Gastrocnemius medialis (tissue), 4 donors: ENCODE measurements around the gene RARRES2. TPM values are rescaled to one million over a fixed set of nuclear protein-coding genes. Genes with fewer than 3 reads are reported as not detected.
"Not testable (repeated sequence)": the region's sequence is repeated elsewhere in the genome, so short reads cannot be mapped to it uniquely, and the experiment has no call there.

Experiments used
- ATAC-seq, 2 donors: fragments of 150-250 bp; one replicate each; pipeline ENCODE4 v1.9.1; 2016
- DNase-seq, 2 donors: peaks; one replicate each; pipeline ENCODE4 v3.0.0-alpha.2; 2019
- H3K27ac ChIP-seq, 4 donors: fragments of 200-600 bp; sonication (generic); 1 replicate in 1 of 4; 2 replicates in 3 of 4; pipeline ENCODE4 v1.5.1; 2016 to 2018; ENCODE audit warnings: mild to moderate bottlenecking in 2 of 4, moderate library complexity in 1 of 4
- H3K27me3 ChIP-seq, 3 donors: fragments of 200-600 bp; sonication (generic) in 2 of 3; 1 replicate in 1 of 3; 2 replicates in 2 of 3; pipeline versions ENCODE4 v1.5.1 to v1.6.0; 2016 to 2019; ENCODE audit warnings: mild to moderate bottlenecking in 1 of 3, moderate library complexity in 1 of 3
- H3K36me3 ChIP-seq, 2 donors: fragments of 200-600 bp; sonication (generic) in 1 of 2; one replicate each; pipeline ENCODE4 v1.5.1; 2017 to 2018
- H3K4me1 ChIP-seq, 2 donors: fragments of 200-600 bp; sonication (generic) in 1 of 2; one replicate each; pipeline ENCODE4 v1.5.1; 2016 to 2017; ENCODE audit warnings: mild to moderate bottlenecking in 2 of 2
- H3K4me3 ChIP-seq, 4 donors: fragments of 200-600 bp; sonication (generic) in 3 of 4; 1 replicate in 1 of 4; 2 replicates in 3 of 4; pipeline ENCODE4 v1.5.1; 2016 to 2019; ENCODE audit warnings: mild to moderate bottlenecking in 2 of 4
- H3K9me3 ChIP-seq, 3 donors: fragments of 200-600 bp; sonication (generic) in 2 of 3; 1 replicate in 1 of 3; 2 replicates in 2 of 3; pipeline ENCODE4 v1.5.1; 2016 to 2019
- POLR2A ChIP-seq, 2 donors: fragments of 450-650 bp; IDR thresholded peaks; one replicate each; pipeline ENCODE4 v1.6.1; 2017; ENCODE audit warnings: antibody characterized with exemption in 2 of 2, mild to moderate bottlenecking in 2 of 2, moderate library complexity in 2 of 2
- in situ Hi-C, 4 donors: fragments of 200-750 bp; cut with MboI; loops; one replicate each; pipeline versions ENCODE4 v1.15.0 to v1.8.0; 2017; ENCODE audit warnings: low sequenced_read_pairs in 4 of 4
- intact Hi-C: fragments of 100-400 bp; cut with DNase I; formaldehyde crosslinking; loops from one replicate; pipeline ENCODE4 v1.15.1; 2023; ENCODE audit warnings: low total_unique reads
- total RNA-seq, 4 donors: library from RNA; depleted of rRNA; stranded (reverse); fragments of >200 nt; gene quantifications; one replicate each; pipeline versions ENCODE4 v1.1.0 to v1.2.3, GENCODE V29; 2016
- TF ChIP-seq, protein P1 (sequence below), 5 experiments: fragments of 450-650 bp in 3 of 5; fragments of 200-600 bp in 2 of 5; sonication (generic) in 2 of 5; IDR thresholded peaks in 4 of 5; conservative IDR thresholded peaks in 1 of 5; 1 replicate in 4 of 5; 2 replicates in 1 of 5; pipeline ENCODE4 v1.5.1; 2016 to 2019; ENCODE audit warnings: antibody characterized with exemption in 5 of 5, mild to moderate bottlenecking in 3 of 5, moderate library complexity in 3 of 5

The RARRES2 gene
- total RNA-seq, 4 donors from 2014 or later = 4.7 to 14.3 (median 6.5) TPM

DNA sequence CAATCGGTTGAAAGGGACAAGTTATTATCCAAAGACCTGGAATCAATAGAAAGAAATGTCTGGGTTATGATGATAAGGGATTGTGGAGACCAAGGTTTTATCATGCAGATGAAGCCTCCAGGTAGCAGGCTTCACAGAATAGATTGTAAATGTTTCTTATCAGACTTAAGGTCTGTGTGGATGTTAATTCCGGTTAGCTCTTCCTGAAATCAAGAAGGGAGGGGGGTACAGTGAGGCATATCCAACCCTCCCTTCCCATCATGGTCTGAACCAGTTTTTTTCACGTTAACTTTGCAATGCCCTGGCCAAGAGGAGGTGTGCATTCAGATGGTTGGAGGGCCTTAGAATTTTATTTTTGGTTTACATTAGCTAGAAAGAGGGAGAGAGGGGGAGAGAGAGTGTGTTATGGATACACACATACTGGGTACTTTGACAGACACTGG is 28.0 kb downstream of the RARRES2 start:
- in situ Hi-C loops = no loop called here
- H3K4me1 ChIP-seq = no peaks in the 10 kb centered on the region
- DNase-seq (no peak), ATAC-seq (no peak)
- no peaks in the 10 kb centered on the region for H3K9me3 ChIP-seq
- intact Hi-C loops = no loop called here
- no peak overlapping the region for H3K4me3 ChIP-seq
- H3K36me3 ChIP-seq = no peaks in the 10 kb centered on the region
- H3K27ac ChIP-seq = no peak overlapping the region
- TF ChIP-seq, protein P1, sequence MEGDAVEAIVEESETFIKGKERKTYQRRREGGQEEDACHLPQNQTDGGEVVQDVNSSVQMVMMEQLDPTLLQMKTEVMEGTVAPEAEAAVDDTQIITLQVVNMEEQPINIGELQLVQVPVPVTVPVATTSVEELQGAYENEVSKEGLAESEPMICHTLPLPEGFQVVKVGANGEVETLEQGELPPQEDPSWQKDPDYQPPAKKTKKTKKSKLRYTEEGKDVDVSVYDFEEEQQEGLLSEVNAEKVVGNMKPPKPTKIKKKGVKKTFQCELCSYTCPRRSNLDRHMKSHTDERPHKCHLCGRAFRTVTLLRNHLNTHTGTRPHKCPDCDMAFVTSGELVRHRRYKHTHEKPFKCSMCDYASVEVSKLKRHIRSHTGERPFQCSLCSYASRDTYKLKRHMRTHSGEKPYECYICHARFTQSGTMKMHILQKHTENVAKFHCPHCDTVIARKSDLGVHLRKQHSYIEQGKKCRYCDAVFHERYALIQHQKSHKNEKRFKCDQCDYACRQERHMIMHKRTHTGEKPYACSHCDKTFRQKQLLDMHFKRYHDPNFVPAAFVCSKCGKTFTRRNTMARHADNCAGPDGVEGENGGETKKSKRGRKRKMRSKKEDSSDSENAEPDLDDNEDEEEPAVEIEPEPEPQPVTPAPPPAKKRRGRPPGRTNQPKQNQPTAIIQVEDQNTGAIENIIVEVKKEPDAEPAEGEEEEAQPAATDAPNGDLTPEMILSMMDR (IDR thresholded peaks at IDR 0.05 in 4 of 5, conservative IDR thresholded peaks at IDR 0.05 in 1 of 5) = no peak
- TF ChIP-seq POLR2A (IDR thresholded peaks at IDR 0.05) = no peak
- no peaks in the 10 kb centered on the region for H3K27me3 ChIP-seq

DNA sequence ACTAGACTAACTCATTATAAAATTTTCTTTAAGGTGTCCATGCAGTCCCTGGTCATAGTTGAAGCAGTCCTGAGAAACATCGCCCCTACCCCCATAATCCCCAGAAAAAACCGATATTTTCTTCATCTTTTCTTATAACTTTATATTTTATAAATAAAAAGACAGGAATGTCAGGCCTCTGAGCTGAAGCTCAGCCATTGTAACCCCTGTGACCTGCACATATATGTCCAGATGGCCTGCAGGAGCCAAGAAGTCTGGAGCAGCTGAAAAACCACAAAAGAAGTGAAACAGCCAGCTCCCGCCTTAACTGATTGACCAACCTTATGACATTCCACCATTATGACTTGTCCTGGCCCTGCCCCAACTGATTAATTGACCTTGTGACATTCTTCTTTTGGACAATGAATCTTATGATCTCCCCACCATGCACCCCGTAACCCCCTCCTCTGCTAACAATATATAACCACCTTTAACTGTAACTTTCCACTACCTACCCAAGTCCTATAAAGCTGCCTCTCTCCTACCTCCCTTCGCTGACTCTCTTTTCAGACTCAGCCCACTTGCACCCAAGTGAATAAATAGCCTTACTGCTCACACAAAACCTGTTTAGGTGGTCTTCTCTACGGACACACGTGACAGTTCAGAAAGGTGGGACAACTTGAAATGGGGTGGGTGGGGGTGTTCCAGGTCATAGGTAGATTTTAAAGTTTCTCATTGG is 28.6 kb downstream of the RARRES2 start:
- H3K4me1 ChIP-seq, H3K9me3 ChIP-seq, ATAC-seq, H3K27ac ChIP-seq, H3K36me3 ChIP-seq, in situ Hi-C loops, intact Hi-C loops, H3K27me3 ChIP-seq, DNase-seq, H3K4me3 ChIP-seq: not testable (repeated sequence)

DNA sequence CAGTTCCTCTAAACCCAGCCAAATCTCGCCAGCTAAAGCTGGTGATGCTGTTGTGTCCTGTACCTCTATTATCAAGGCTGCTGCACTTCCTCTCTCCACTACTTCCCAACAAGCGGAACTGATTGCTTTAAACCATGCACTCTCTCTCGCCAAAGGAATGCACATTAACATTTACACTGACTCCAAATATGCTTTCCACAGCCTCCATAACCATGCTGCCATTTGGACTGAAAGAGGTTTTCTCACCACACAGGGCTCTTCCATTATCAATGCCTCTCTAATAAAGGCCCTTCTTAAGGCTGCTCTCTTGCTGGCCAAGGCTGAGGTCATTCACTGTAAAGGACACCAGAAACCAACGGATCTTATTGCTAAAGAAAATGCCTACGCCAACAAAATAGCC is 29.7 kb downstream of the RARRES2 start:
- in situ Hi-C loops = no loop called here

DNA sequence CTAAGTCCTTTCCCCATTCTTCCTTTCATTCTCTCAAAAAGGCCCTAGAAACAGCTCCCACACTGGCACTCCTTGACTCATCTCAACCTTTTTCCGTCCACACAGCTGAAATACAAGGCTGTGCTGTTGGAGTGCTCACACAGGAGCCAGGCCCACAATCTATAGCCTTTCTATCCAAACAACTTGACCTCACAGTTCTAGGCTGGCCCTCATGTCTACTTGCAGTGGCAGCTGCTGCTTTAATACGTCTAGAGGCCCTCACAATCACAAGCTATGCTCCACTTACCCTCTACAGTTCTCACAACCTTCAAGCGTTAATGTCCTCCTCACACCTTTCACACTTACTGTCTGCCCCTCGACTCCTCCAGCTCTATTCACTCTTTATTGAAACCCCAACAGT is 30.3 kb downstream of the RARRES2 start:
- TF ChIP-seq, protein P1 (IDR thresholded peaks at IDR 0.05 in 4 of 5, conservative IDR thresholded peaks at IDR 0.05 in 1 of 5) = no peak
- no peak for TF ChIP-seq POLR2A (IDR thresholded peaks at IDR 0.05)

More for the DNA sequence above, 29.7 kb downstream of the RARRES2 start:
- Histone ChIP-seq H3K4me1 (no peaks in the 10 kb centered on the region), H3K36me3 (no peaks in the 10 kb centered on the region), H3K27ac (no peak overlapping the region), H3K9me3 (no peaks in the 10 kb centered on the region), H3K27me3 (no peaks in the 10 kb centered on the region), H3K4me3 (no peak overlapping the region)
- TF ChIP-seq, protein P1 (IDR thresholded peaks at IDR 0.05 in 4 of 5, conservative IDR thresholded peaks at IDR 0.05 in 1 of 5) = no peak
- no peak for TF ChIP-seq POLR2A (IDR thresholded peaks at IDR 0.05)
- ATAC-seq = no peak
- intact Hi-C loops = no loop called here
- no peak for DNase-seq

DNA sequence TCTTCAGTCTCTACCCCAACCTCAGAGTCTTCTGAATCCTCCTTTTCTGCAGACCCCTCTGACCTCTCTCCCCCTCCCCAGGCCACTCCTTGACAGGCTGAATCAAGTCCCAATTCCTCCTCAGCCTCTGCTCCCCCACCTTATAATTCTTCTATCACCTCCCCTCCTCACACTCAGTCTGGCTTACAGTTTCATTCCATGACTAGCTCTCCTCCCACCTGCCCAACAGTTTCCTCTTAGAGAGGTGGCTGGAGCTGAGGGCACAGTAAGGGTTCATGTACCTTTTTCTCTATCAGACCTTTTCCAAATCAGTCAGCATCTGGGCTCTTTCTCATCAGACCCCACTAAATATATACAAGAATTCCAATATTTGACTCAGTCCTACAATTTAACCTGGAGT is 32.9 kb downstream of the RARRES2 start:
- TF ChIP-seq POLR2A (IDR thresholded peaks at IDR 0.05) = no peak
- TF ChIP-seq, protein P1 (IDR thresholded peaks at IDR 0.05 in 4 of 5, conservative IDR thresholded peaks at IDR 0.05 in 1 of 5) = no peak
- Histone ChIP-seq H3K4me1 (no peaks in the 10 kb centered on the region), H3K9me3 (no peaks in the 10 kb centered on the region), H3K27me3 (no peaks in the 10 kb centered on the region), H3K4me3 (no peak overlapping the region), H3K27ac (no peak overlapping the region), H3K36me3 (no peaks in the 10 kb centered on the region)
- in situ Hi-C loops (no loop called here), intact Hi-C loops (no loop called here)
- ATAC-seq (no peak), DNase-seq (no peak)

More for the DNA sequence above, 30.3 kb downstream of the RARRES2 start:
- no peak for DNase-seq
- no peak for ATAC-seq
- in situ Hi-C loops (no loop called here), intact Hi-C loops (no loop called here)
- Histone ChIP-seq H3K27me3 (no peaks in the 10 kb centered on the region), H3K27ac (no peak overlapping the region), H3K9me3 (no peaks in the 10 kb centered on the region), H3K4me3 (no peak overlapping the region), H3K4me1 (no peaks in the 10 kb centered on the region), H3K36me3 (no peaks in the 10 kb centered on the region)
